GM23248 (cell line): ENCODE measurements around the gene CASQ1. TPM values are rescaled to one million over a fixed set of nuclear protein-coding genes. Genes with fewer than 3 reads are reported as not detected.

Source experiments
- DNase-seq: peaks from one replicate; pipeline ENCODE4 v3.0.0-alpha.2; 2015
- H2AFZ ChIP-seq: fragments of 200-600 bp; sonication (generic); 2 replicates; pipeline ENCODE4 v1.6.1; 2016; ENCODE audit warnings: antibody characterized with exemption
- H3F3A ChIP-seq: fragments of 200-600 bp; sonication (generic); 2 replicates; pipeline ENCODE4 v1.6.1; 2016; ENCODE audit warnings: mild to moderate bottlenecking, antibody characterized with exemption, mixed run types; ENCODE audit not compliant: insufficient read depth
- H3K27ac ChIP-seq: fragments of 200-600 bp; sonication (generic); 2 replicates; pipeline ENCODE4 v1.5.1; 2016; ENCODE audit warnings: mild to moderate bottlenecking
- H3K27me3 ChIP-seq: fragments of 200-600 bp; sonication (generic); replicated peaks from 2 replicates; pipeline ENCODE4 v1.6.1; 2016; ENCODE audit warnings: mild to moderate bottlenecking; ENCODE audit not compliant: insufficient read depth
- H3K36me3 ChIP-seq: fragments of 200-600 bp; sonication (generic); 2 replicates; pipeline ENCODE4 v1.6.1; 2016; ENCODE audit warnings: low read depth, mild to moderate bottlenecking
- H3K4me1 ChIP-seq: fragments of 200-600 bp; sonication (generic); 2 replicates; pipeline ENCODE4 v1.6.1; 2016; ENCODE audit warnings: mild to moderate bottlenecking; ENCODE audit not compliant: insufficient read depth
- H3K4me2 ChIP-seq: fragments of 200-600 bp; sonication (generic); one replicate; pipeline ENCODE4 v1.6.1; 2016; ENCODE audit warnings: mild to moderate bottlenecking; ENCODE audit not compliant: unreplicated experiment
- H3K4me3 ChIP-seq: fragments of 200-600 bp; sonication (generic); 2 replicates; pipeline ENCODE4 v1.5.1; 2016; ENCODE audit warnings: mild to moderate bottlenecking
- H3K79me2 ChIP-seq: fragments of 200-600 bp; sonication (generic); 2 replicates; pipeline ENCODE4 v1.6.1; 2016; ENCODE audit warnings: mild to moderate bottlenecking; ENCODE audit not compliant: insufficient read depth
- H3K9ac ChIP-seq: fragments of 200-600 bp; sonication (generic); 2 replicates; pipeline ENCODE4 v1.6.1; 2016; ENCODE audit warnings: mild to moderate bottlenecking
- H3K9me2 ChIP-seq: fragments of 200-600 bp; sonication (generic); 2 replicates; pipeline ENCODE4 v1.6.1; 2016; ENCODE audit warnings: mixed run types, mild to moderate bottlenecking, moderate library complexity; ENCODE audit not compliant: insufficient read depth
- H3K9me3 ChIP-seq: fragments of 200-600 bp; sonication (generic); one replicate; pipeline ENCODE4 v1.6.1; 2017; ENCODE audit warnings: low read depth
- H4K20me1 ChIP-seq: fragments of 200-600 bp; sonication (generic); 2 replicates; pipeline ENCODE4 v1.6.0; 2016; ENCODE audit not compliant: insufficient read depth
- EZH2 ChIP-seq: fragments of 200-600 bp; sonication (generic); IDR thresholded peaks from 2 replicates; pipeline ENCODE4 v1.6.1; 2018; ENCODE audit warnings: antibody characterized with exemption, mild to moderate bottlenecking; ENCODE audit not compliant: insufficient read depth, poor library complexity, severe bottlenecking
- EZH2phosphoT487 ChIP-seq: fragments of 200-600 bp; sonication (generic); IDR thresholded peaks from 2 replicates; pipeline ENCODE4 v1.6.1; 2018; ENCODE audit warnings: antibody characterized with exemption, moderate library complexity, mild to moderate bottlenecking, low read depth; ENCODE audit not compliant: insufficient read depth
- WGBS, 2 experiments: methylation state at CpG; one replicate each; pipeline ENCODE4 v1.1.6; 2015 to 2017; ENCODE audit warnings: low lambda C conversion rate in 2 of 2, low coverage in 1 of 2; ENCODE audit errors: missing lambda C conversion rate in 2 of 2; 5-methylcytosine and 5-hydroxymethylcytosine counted together
- in situ Hi-C: fragments of 300-500 bp; cut with MboI; formaldehyde crosslinking; loops from 2 replicates; pipeline ENCODE4 v1.15.0; 2020
- polyA plus RNA-seq: library from polyadenylated mRNA; unstranded; fragments of >200 nt; fragmentation: Nextera tagmentation; extraction: Ambion mirVana; gene quantifications from 2 replicates; pipeline ENCODE4 v1.2.1, GENCODE V29; 2016
- total RNA-seq: library from RNA; depleted of rRNA; stranded (reverse); fragments of >200 nt; shearing (Covaris generic); gene quantifications from 2 replicates; pipeline ENCODE4 v1.2.3, GENCODE V29; 2014

Gene CASQ1
- total and polyA plus RNA-seq, 2 experiments from 2014 or later = 0.11 TPM; not detected in 1

GRCh38 chr1:160214481-160215140 lies 24.2 kb downstream of the CASQ1 start:
- Histone ChIP-seq H3K27me3 (no peaks in the 10 kb centered on the region), H3K9ac (0 out of 2 replicates have a peak overlapping the region, but pooled peaks have one; percentile 31), H3K36me3 (peaks cover 64% of the 10 kb centered on the region), H3K4me3 (no peak overlapping the region), H3F3A (peaks cover 88% of the 10 kb centered on the region), H4K20me1 (no peaks in the 10 kb centered on the region), H2AFZ (no peak overlapping the region), H3K4me1 (peaks cover 57% of the 10 kb centered on the region), H3K9me3 (no peaks in the 10 kb centered on the region), H3K4me2 (no peak overlapping the region), H3K9me2 (no peaks in the 10 kb centered on the region), H3K79me2 (peaks cover 47% of the 10 kb centered on the region), H3K27ac (peak overlapping the region; percentile 78)
- WGBS, 2 experiments = 49 to 51% methylated on average over 3 of the region's 3 CpGs
- DNase-seq = peak; percentile 31
- TF ChIP-seq EZH2 (no peak), EZH2phosphoT487 (no peak)
- in situ Hi-C loops = no loop called here

DNA sequence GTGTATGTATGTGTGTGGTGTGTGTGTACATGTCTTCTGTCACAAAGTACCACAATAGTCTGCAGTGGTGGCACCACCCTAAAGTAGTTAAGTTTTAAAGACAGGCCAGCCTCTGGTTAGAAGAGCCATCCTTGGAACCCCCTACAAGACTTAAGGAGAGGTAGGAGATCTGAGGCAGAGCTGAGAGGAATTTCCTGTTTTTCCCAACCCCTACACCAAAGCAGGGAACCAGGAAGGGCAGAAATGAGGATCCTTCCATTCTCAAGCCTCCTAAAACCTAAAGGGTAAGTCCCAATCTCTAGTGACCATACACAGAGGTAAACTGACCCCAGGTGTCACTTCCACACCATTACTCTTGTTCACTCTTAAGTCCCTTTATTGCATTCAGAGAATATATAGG lies 25.9 kb downstream of the CASQ1 start:
- peak overlapping the region; percentile 78 for H3K27ac ChIP-seq
- H3K4me3 ChIP-seq = no peak overlapping the region
- H3K9me3 ChIP-seq = no peaks in the 10 kb centered on the region
- H3F3A ChIP-seq = peaks cover 92% of the 10 kb centered on the region
- no peaks in the 10 kb centered on the region for H3K9me2 ChIP-seq
- H2AFZ ChIP-seq = no peak overlapping the region
- peaks cover 58% of the 10 kb centered on the region for H3K4me1 ChIP-seq
- H3K36me3 ChIP-seq = peaks cover 66% of the 10 kb centered on the region
- TF ChIP-seq EZH2phosphoT487 = no peak
- TF ChIP-seq EZH2 = no peak
- no peak overlapping the region for H3K4me2 ChIP-seq
- in situ Hi-C loops = no loop called here
- H3K27me3 ChIP-seq = no peaks in the 10 kb centered on the region
- H3K79me2 ChIP-seq = peaks cover 30% of the 10 kb centered on the region
- H4K20me1 ChIP-seq = no peaks in the 10 kb centered on the region
- 0 out of 2 replicates have a peak overlapping the region, but pooled peaks have one; percentile 6 for H3K9ac ChIP-seq
- no peak for DNase-seq

GRCh38 chr1:160217481-160218051 lies 27.2 kb downstream of the CASQ1 start:
- WGBS, 2 experiments = 49 to 51% methylated on average over 10 of the region's 10 CpGs
- Histone ChIP-seq H3K79me2 (peaks cover 18% of the 10 kb centered on the region; the same call in 1 of the 2 replicates), H3K4me2 (no peak overlapping the region), H3K9me3 (no peaks in the 10 kb centered on the region), H3K4me3 (no peak overlapping the region), H3K9me2 (no peaks in the 10 kb centered on the region), H3F3A (peaks cover 90% of the 10 kb centered on the region), H3K27me3 (no peaks in the 10 kb centered on the region), H3K36me3 (peaks cover 60% of the 10 kb centered on the region), H3K4me1 (peaks cover 59% of the 10 kb centered on the region), H3K9ac (peak overlapping the region; percentile 53; the same call in 1 of the 2 replicates), H2AFZ (no peak overlapping the region), H4K20me1 (no peaks in the 10 kb centered on the region), H3K27ac (peak overlapping the region; percentile 78)
- peak; percentile 72 for DNase-seq
- in situ Hi-C loops = no loop called here
- TF ChIP-seq EZH2phosphoT487 = no peak
- no peak for TF ChIP-seq EZH2

GRCh38 chr1:160219062-160219929 lies 28.9 kb downstream of the CASQ1 start:
- TF ChIP-seq EZH2phosphoT487 (no peak), EZH2 (no peak)
- Histone ChIP-seq H3K4me1 (peaks cover 56% of the 10 kb centered on the region), H3K27me3 (no peaks in the 10 kb centered on the region), H3K79me2 (peaks cover 3% of the 10 kb centered on the region; the same call in 1 of the 2 replicates), H3K9me3 (no peaks in the 10 kb centered on the region), H2AFZ (no peak overlapping the region), H3K36me3 (peaks cover 58% of the 10 kb centered on the region), H3K27ac (peak overlapping the region; percentile 78), H3K4me2 (peak overlapping the region; percentile 36), H3K9me2 (no peaks in the 10 kb centered on the region), H3K9ac (peak overlapping the region; percentile 58), H4K20me1 (no peaks in the 10 kb centered on the region), H3F3A (peaks cover 79% of the 10 kb centered on the region), H3K4me3 (no peak overlapping the region)
- 7 to 9% methylated on average over 4 of the region's 4 CpGs for WGBS, 2 experiments
- peak; percentile 89 for DNase-seq
- in situ Hi-C loops = no loop called here
